K562 (cell line): Measurements from ENCODE around the gene SLX4IP. TPM values are rescaled to one million over a fixed set of nuclear protein-coding genes. Genes with fewer than 3 reads are reported as not detected.
A peak's percentile ranks its signal among the peaks of the same experiment; 100 is the strongest.

ENCODE experiments used
- ATF3 ChIP-seq, 2 experiments: fragments of 450-650 bp in 1 of 2; sonication (generic) in 1 of 2; formaldehyde crosslinking in 1 of 2; IDR thresholded peaks in 1 of 2; conservative IDR thresholded peaks in 1 of 2; 2 replicates each; pipeline versions ENCODE4 v1.6.1 to v1.8.1; 2016 to 2023; ENCODE audit warnings: mild to moderate bottlenecking in 2 of 2, moderate library complexity in 2 of 2, inconsistent platforms in 1 of 2, missing genetic modification reagents in 1 of 2
- CAMTA2 ChIP-seq: fragments of 250-450 bp; sonication (Bioruptor Pico); conservative IDR thresholded peaks from 2 replicates; pipeline ENCODE4 v1.5.1; 2022
- CBX1 ChIP-seq: sonication (generic); IDR thresholded peaks from 2 replicates; pipeline ENCODE4 v1.6.1; 2016; ENCODE audit warnings: antibody characterized with exemption, low read depth, mild to moderate bottlenecking
- HOXB6 ChIP-seq: fragments of 250-450 bp; sonication (Bioruptor Pico); IDR thresholded peaks from 2 replicates; pipeline ENCODE4 v1.5.1; 2022; ENCODE audit warnings: mild to moderate bottlenecking, borderline replicate concordance
- JUND ChIP-seq, 2 experiments: IDR thresholded peaks; 2 replicates in 1 of 2; 3 replicates in 1 of 2; pipeline ENCODE4 v1.6.1; 2011; ENCODE audit warnings: borderline replicate concordance in 2 of 2, low read depth in 2 of 2, low read length in 2 of 2, improper control_type of control experiment in 1 of 2, missing biosample characterization in 1 of 2, missing genetic modification characterization in 1 of 2, missing genetic modification reagents in 1 of 2
- PTBP1 ChIP-seq: fragments of 200-400 bp; formaldehyde crosslinking; IDR thresholded peaks from 2 replicates; pipeline ENCODE4 v1.6.1; 2017; ENCODE audit warnings: low read depth, low read length
- SMAD3 ChIP-seq: fragments of 450-650 bp; formaldehyde crosslinking; conservative IDR thresholded peaks from 2 replicates; pipeline ENCODE4 v1.4.0; 2020; ENCODE audit warnings: mild to moderate bottlenecking
- SMAD4 ChIP-seq: fragments of 250-450 bp; sonication (Bioruptor Pico); conservative IDR thresholded peaks from 2 replicates; pipeline ENCODE4 v1.8.0; 2021; ENCODE audit warnings: inconsistent platforms, mild to moderate bottlenecking, moderate library complexity
- SNRNP70 ChIP-seq: fragments of 200-400 bp; formaldehyde crosslinking; optimal IDR thresholded peaks from 2 replicates; pipeline ENCODE3; 2017; ENCODE audit warnings: low read depth, low read length
- TAF1 ChIP-seq: IDR thresholded peaks from 2 replicates; pipeline ENCODE4 v1.6.1; 2011; ENCODE audit warnings: mild to moderate bottlenecking, low read length, moderate library complexity; ENCODE audit not compliant: insufficient read depth, control insufficient read depth, severe bottlenecking; ENCODE audit errors: extremely low read depth
- ZNF253 ChIP-seq: fragments of 250-450 bp; sonication (Bioruptor Pico); conservative IDR thresholded peaks from 2 replicates; pipeline ENCODE4 v1.6.1; 2021; ENCODE audit warnings: mild to moderate bottlenecking
- ZNF707 ChIP-seq: fragments of 250-450 bp; sonication (Bioruptor Pico); conservative IDR thresholded peaks from 2 replicates; pipeline ENCODE4 v1.8.0; 2022; ENCODE audit warnings: inconsistent platforms, mild to moderate bottlenecking, moderate library complexity
- polyA plus RNA-seq, 8 experiments: library from polyadenylated mRNA; depleted of rRNA in 4 of 8; stranded (reverse) in 5 of 8; unstranded in 3 of 8; fragments of >200 nt; fragmentation: Nextera tagmentation in 2 of 8; fragmentation: Illumina TruSeq in 1 of 8; extraction: Ambion mirVana in 2 of 8; extraction: Trizol in 1 of 8; gene quantifications; 2 replicates each; pipeline versions ENCODE4 v1.2.1 to v1.2.3, GENCODE V29; 2011 to 2014; ENCODE audit warnings: inconsistent platforms in 1 of 8, missing spikeins in 1 of 8
- total RNA-seq, 7 experiments: library from RNA; depleted of rRNA in 6 of 7; stranded (reverse); fragments of >200 nt in 6 of 7; fragmentation: Illumina TruSeq in 2 of 7; extraction: Trizol in 2 of 7; gene quantifications; 2 replicates each; pipeline versions ENCODE4 v1.2.1 to v1.2.3, GENCODE V29; 2011 to 2021; ENCODE audit warnings: low replicate concordance in 1 of 7
- TF ChIP-seq, protein P1 (sequence below): sonication (generic); formaldehyde crosslinking; IDR thresholded peaks from 2 replicates; pipeline ENCODE4 v1.8.0; 2022; ENCODE audit warnings: missing genetic modification reagents, mild to moderate bottlenecking, borderline replicate concordance
- TF ChIP-seq, protein P2 (sequence below): sonication (generic); formaldehyde crosslinking; IDR thresholded peaks from 2 replicates; pipeline ENCODE4 v1.8.1; 2023; ENCODE audit warnings: missing genetic modification reagents, mild to moderate bottlenecking, borderline replicate concordance
- TF ChIP-seq, protein P3 (sequence below), 2 experiments: fragments of 450-650 bp; conservative IDR thresholded peaks; 2 replicates each; pipeline ENCODE4 v1.6.1; 2017; ENCODE audit warnings: mild to moderate bottlenecking in 2 of 2, moderate library complexity in 2 of 2
- TF ChIP-seq, protein P4 (sequence below): IDR thresholded peaks from 3 replicates; pipeline ENCODE4 v1.6.1; 2011; ENCODE audit warnings: borderline replicate concordance, mild to moderate bottlenecking; ENCODE audit not compliant: insufficient read length, insufficient read depth

Gene SLX4IP
- total and polyA plus RNA-seq, 9 of the 15 experiments (the other 6 are each of a cell fraction or from before 2014, with no cell fraction given): 1.5 to 5.9 (median 3.5) TPM

GRCh38 chr20:10511509-10512251 is 76.6 kb downstream of the SLX4IP start (continued):
- TF ChIP-seq, protein P1, sequence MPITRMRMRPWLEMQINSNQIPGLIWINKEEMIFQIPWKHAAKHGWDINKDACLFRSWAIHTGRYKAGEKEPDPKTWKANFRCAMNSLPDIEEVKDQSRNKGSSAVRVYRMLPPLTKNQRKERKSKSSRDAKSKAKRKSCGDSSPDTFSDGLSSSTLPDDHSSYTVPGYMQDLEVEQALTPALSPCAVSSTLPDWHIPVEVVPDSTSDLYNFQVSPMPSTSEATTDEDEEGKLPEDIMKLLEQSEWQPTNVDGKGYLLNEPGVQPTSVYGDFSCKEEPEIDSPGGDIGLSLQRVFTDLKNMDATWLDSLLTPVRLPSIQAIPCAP: no peak
- TF ChIP-seq, protein P2, sequence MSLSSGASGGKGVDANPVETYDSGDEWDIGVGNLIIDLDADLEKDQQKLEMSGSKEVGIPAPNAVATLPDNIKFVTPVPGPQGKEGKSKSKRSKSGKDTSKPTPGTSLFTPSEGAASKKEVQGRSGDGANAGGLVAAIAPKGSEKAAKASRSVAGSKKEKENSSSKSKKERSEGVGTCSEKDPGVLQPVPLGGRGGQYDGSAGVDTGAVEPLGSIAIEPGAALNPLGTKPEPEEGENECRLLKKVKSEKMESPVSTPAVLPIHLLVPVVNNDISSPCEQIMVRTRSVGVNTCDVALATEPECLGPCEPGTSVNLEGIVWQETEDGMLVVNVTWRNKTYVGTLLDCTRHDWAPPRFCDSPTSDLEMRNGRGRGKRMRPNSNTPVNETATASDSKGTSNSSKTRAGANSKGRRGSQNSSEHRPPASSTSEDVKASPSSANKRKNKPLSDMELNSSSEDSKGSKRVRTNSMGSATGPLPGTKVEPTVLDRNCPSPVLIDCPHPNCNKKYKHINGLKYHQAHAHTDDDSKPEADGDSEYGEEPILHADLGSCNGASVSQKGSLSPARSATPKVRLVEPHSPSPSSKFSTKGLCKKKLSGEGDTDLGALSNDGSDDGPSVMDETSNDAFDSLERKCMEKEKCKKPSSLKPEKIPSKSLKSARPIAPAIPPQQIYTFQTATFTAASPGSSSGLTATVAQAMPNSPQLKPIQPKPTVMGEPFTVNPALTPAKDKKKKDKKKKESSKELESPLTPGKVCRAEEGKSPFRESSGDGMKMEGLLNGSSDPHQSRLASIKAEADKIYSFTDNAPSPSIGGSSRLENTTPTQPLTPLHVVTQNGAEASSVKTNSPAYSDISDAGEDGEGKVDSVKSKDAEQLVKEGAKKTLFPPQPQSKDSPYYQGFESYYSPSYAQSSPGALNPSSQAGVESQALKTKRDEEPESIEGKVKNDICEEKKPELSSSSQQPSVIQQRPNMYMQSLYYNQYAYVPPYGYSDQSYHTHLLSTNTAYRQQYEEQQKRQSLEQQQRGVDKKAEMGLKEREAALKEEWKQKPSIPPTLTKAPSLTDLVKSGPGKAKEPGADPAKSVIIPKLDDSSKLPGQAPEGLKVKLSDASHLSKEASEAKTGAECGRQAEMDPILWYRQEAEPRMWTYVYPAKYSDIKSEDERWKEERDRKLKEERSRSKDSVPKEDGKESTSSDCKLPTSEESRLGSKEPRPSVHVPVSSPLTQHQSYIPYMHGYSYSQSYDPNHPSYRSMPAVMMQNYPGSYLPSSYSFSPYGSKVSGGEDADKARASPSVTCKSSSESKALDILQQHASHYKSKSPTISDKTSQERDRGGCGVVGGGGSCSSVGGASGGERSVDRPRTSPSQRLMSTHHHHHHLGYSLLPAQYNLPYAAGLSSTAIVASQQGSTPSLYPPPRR (CRISPR knock-in tag): no peak
- TF ChIP-seq SNRNP70 (no peak), PTBP1 (no peak), CBX1 (no peak), ZNF253 (no peak), SMAD4 (CRISPR knock-in tag) (peak; percentile 63), TAF1 (no peak), JUND (IDR thresholded peaks at IDR 0.05; ENCODE audit: borderline replicate concordance, low read depth, low read length) (peak; percentile 99), JUND (tag; IDR thresholded peaks at IDR 0.05; ENCODE audit: borderline replicate concordance, low read depth, low read length) (peak; percentile 99), ATF3 (IDR thresholded peaks at IDR 0.05) (peak; percentile 98), ATF3 (CRISPR knock-in tag; conservative IDR thresholded peaks at IDR 0.05) (peak; percentile 81; the same call in 1 of the 2 replicates), HOXB6 (CRISPR knock-in tag) (no peak), CAMTA2 (no peak), ZNF707 (CRISPR knock-in tag) (no peak), SMAD3 (no peak)
- TF ChIP-seq, protein P3, sequence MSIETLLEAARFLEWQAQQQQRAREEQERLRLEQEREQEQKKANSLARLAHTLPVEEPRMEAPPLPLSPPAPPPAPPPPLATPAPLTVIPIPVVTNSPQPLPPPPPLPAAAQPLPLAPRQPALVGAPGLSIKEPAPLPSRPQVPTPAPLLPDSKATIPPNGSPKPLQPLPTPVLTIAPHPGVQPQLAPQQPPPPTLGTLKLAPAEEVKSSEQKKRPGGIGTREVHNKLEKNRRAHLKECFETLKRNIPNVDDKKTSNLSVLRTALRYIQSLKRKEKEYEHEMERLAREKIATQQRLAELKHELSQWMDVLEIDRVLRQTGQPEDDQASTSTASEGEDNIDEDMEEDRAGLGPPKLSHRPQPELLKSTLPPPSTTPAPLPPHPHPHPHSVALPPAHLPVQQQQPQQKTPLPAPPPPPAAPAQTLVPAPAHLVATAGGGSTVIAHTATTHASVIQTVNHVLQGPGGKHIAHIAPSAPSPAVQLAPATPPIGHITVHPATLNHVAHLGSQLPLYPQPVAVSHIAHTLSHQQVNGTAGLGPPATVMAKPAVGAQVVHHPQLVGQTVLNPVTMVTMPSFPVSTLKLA (conservative IDR thresholded peaks at IDR 0.05): peak; percentile 48 to 54; a peak in 3 of 4 replicates
- TF ChIP-seq, protein P4, sequence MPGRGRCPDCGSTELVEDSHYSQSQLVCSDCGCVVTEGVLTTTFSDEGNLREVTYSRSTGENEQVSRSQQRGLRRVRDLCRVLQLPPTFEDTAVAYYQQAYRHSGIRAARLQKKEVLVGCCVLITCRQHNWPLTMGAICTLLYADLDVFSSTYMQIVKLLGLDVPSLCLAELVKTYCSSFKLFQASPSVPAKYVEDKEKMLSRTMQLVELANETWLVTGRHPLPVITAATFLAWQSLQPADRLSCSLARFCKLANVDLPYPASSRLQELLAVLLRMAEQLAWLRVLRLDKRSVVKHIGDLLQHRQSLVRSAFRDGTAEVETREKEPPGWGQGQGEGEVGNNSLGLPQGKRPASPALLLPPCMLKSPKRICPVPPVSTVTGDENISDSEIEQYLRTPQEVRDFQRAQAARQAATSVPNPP: no peak
